HepG2 (cell line): Measurements from ENCODE around the gene LRSAM1.

Experiments
- MXD4 ChIP-seq: IDR thresholded peaks from 2 replicates; pipeline ENCODE4 v1.6.1; 2016; ENCODE audit warnings: mild to moderate bottlenecking, missing biosample characterization, missing genetic modification reagents
- REST ChIP-seq, 2 experiments: IDR thresholded peaks; 2 replicates each; pipeline ENCODE4 v1.6.1; 2011 to 2012; ENCODE audit warnings: low read length in 2 of 2, borderline replicate concordance in 1 of 2, low read depth in 1 of 2, mild to moderate bottlenecking in 1 of 2, moderate library complexity in 1 of 2
- ZKSCAN8 ChIP-seq: IDR thresholded peaks from 2 replicates; pipeline ENCODE4 v1.6.1; 2016; ENCODE audit warnings: borderline replicate concordance, missing genetic modification reagents, missing compliant biosample characterization
- ZNF546 ChIP-seq: sonication (generic); formaldehyde crosslinking; conservative IDR thresholded peaks from 2 replicates; pipeline ENCODE4 v1.8.1; 2023; ENCODE audit warnings: mild to moderate bottlenecking, missing genetic modification reagents

DNA sequence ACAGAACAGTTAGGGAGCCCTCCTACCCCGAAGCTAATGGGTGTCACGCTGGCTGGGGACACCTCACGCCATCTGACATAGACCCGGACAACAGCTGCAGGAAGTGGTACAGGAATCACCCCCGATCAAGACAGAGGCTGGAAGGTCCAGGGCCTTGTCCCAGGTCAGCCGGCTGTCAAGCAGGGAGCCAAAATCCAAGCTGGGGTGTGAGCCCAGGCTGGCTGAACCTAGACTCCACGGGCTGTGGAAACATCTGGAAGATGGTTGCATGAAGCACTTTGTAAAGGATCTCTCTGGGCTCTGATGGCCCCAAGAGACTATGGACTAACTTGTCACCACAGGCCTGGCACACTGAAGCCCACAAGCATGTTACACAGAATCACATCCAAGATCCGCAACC, 91.9 kb downstream of the LRSAM1 start:
- TF ChIP-seq REST (IDR thresholded peaks at IDR 0.05; ENCODE audit: borderline replicate concordance in 1 of 2, low read depth in 1 of 2, low read length in 2 of 2) = no peak
- TF ChIP-seq ZNF546 (CRISPR knock-in tag) = no peak
- TF ChIP-seq ZKSCAN8 (CRISPR knock-in tag) = no peak
- TF ChIP-seq MXD4 = no peak
